Fibroblast of pulmonary artery (primary cell): ENCODE results near the gene FBXO4.
"Not testable (repeated sequence)": the region's sequence is repeated elsewhere in the genome, so short reads cannot be mapped to it uniquely, and the experiment has no call there.

ENCODE experiments used
- DNase-seq: peaks from one replicate; pipeline ENCODE4 v3.0.0-alpha.2; 2010; ENCODE audit warnings: low read depth
- H3K4me3 ChIP-seq: replicated peaks from 2 replicates; pipeline ENCODE4 v1.5.1; 2011; ENCODE audit warnings: low read depth, mild to moderate bottlenecking, control low read depth, low read length, moderate library complexity
- CTCF ChIP-seq: IDR thresholded peaks from 2 replicates; pipeline ENCODE4 v1.5.1; 2011; ENCODE audit warnings: mild to moderate bottlenecking, control low read depth, low read length, inconsistent platforms; ENCODE audit errors: missing control alignments

FBXO4 gene

DNA sequence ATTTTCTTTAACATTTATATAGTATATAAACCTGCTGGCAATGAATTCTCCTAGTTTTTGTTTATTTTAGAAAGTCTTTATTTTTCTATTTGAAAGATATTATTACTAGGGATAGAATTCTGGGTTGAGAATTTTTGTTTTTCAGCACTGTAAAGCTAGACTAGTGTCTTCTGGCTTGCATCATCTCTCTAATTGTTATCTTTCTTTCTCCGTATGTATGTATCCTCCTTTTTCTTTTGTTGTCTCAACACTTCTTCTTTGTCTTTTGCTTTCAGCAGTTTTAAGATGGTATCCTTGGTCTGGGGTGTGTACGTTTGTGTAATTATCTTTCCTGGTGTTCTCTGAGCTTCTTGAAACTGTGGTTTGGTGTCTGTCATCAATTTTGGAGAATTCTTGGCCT is 48.8 kb downstream of the FBXO4 start:
- H3K4me3 ChIP-seq: no peak overlapping the region
- no peak for TF ChIP-seq CTCF
- no peak for DNase-seq

DNA sequence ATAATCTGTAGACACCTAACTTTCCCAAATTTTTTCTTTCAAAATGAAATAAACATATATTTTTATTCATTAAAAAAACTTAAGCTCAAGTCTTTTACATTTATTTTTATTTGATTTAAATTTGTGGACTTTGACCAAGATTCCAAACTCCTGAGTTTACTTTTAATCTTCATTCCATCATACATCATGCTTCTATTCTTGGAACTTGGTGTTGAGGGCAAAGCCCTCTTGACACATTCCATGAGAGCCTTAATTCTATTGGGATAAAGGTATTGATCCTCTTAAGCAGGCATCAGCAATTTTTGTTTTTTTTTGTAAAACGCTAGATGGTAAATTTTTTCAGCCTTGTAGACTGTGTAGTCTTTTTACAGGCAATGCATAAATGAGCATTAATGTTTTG is 53.6 kb downstream of the FBXO4 start:
- H3K4me3 ChIP-seq: no peak overlapping the region
- TF ChIP-seq CTCF: no peak
- DNase-seq: no peak

DNA sequence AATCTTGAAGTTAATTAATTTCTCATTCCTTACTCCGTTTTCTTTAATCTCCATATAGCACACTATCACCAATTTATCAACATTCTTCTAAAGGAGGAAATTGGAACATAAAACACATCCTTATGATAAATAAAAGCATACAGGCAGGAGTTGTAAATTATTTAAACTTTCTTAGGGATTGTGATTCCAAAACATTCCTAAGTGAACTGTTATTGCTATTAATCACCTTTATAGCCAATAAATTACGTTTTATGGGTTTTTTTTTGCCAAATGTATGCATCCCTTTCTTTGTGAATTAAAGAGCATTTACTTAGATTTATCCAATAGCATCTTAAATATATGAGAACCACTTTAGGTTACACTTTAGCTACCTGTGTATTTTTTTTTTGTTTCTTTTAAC is 55.3 kb downstream of the FBXO4 start:
- no peak overlapping the region for H3K4me3 ChIP-seq
- TF ChIP-seq CTCF: no peak
- DNase-seq: no peak

- H3K4me3 ChIP-seq: no peak overlapping the region
- DNase-seq: no peak
- no peak for TF ChIP-seq CTCF
Measured at GRCh38 chr5:41980870-41981269, 55.8 kb downstream of the FBXO4 start.

GRCh38 chr5:41982858-41983257 is 57.8 kb downstream of the FBXO4 start:
- not testable (repeated sequence) for H3K4me3 ChIP-seq, DNase-seq

- no peak for TF ChIP-seq CTCF
- DNase-seq: no peak
- no peak overlapping the region for H3K4me3 ChIP-seq
Measured at GRCh38 chr5:41983284-41983683, 58.2 kb downstream of the FBXO4 start.

DNA sequence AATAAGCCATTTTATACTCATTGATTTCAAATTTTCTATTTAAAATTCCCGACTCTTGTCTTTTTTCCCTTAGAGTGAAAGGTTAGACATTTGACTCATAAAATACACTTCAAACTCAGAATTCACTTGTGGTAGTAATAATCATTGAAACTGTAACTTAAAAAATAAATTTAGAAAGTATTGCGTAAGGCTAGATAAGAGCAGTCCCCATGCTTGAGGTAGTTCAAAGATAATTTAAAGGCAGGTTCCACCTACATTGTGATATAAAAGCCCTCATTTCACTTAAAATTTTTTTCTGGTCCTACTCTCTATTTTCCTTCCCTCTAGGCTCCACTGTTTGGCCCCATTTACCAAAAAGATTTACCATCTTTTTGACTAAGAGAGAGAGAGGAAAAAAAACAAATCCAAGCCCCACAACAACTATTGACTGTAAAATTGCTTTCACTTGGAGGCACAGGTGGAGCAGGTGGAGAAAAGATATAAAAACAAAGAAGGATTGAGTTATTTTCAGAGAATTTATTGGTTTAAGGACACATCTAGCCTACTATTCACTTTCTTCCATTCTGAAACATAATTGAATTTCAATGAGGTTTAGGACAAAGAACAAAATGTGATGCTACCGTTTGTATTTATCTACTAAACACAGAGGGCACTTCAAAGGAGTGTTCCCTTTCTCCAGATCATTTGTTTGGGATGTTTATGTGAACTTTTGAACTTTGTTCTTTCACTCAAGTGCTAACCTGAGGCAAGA is 61.0 kb downstream of the FBXO4 start:
- DNase-seq: no peak
- no peak for TF ChIP-seq CTCF
- no peak overlapping the region for H3K4me3 ChIP-seq
